Calu3 (cell line): ENCODE data around the gene BMERB1. TPM values are rescaled to one million over a fixed set of nuclear protein-coding genes. Genes with fewer than 3 reads are reported as not detected.
"Not testable (repeated sequence)": the region's sequence is repeated elsewhere in the genome, so short reads cannot be mapped to it uniquely, and the experiment has no call there.

Source experiments
- BruUV-seq: library from RNA; stranded (reverse); fragments of 400-500 nt; replicated peaks from 2 replicates; lab custom pipeline; 2021; lab: Mats Ljungman, UMichigan
- CTCF ChIA-PET: fragments of 300-600 bp; sonication (Branson Sonifier 250); formaldehyde crosslinking; loops from one replicate; lab custom pipeline; 2022; ENCODE audit warnings: antibody characterized with exemption; lab: Charles Lee
- DNase-seq: peaks from one replicate; pipeline ENCODE4 v3.0.0; 2022
- H3K27ac Mint-ChIP-seq: one replicate; pipeline ENCODE4 v1.8.0; 2022; ENCODE audit warnings: mixed read lengths; ENCODE audit not compliant: unreplicated experiment
- H3K27me3 Mint-ChIP-seq: one replicate; pipeline ENCODE4 v1.8.0; 2022; ENCODE audit warnings: mixed read lengths; ENCODE audit not compliant: unreplicated experiment
- H3K36me3 Mint-ChIP-seq: one replicate; pipeline ENCODE4 v1.8.0; 2022; ENCODE audit warnings: mild to moderate bottlenecking, moderate library complexity, mixed read lengths; ENCODE audit not compliant: insufficient read depth, unreplicated experiment
- H3K4me1 Mint-ChIP-seq: one replicate; pipeline ENCODE4 v1.8.0; 2022; ENCODE audit warnings: mild to moderate bottlenecking, low read depth, mixed read lengths; ENCODE audit not compliant: unreplicated experiment
- H3K4me3 Mint-ChIP-seq: one replicate; pipeline ENCODE4 v1.8.0; 2022; ENCODE audit warnings: mild to moderate bottlenecking, low read depth, moderate library complexity, mixed read lengths; ENCODE audit not compliant: unreplicated experiment
- H3K9me3 Mint-ChIP-seq: one replicate; pipeline ENCODE4 v1.8.0; 2022; ENCODE audit warnings: low read depth, mixed read lengths; ENCODE audit not compliant: unreplicated experiment
- CTCF ChIP-seq: fragments of 200-600 bp; IDR thresholded peaks from one replicate; pipeline ENCODE4 v1.8.0; 2022; ENCODE audit warnings: antibody characterized with exemption; ENCODE audit not compliant: unreplicated experiment
- intact Hi-C: fragments of 100-400 bp; cut with micrococcal nuclease; formaldehyde crosslinking; loops from one replicate; pipeline ENCODE4 v1.10.0; 2022; ENCODE audit not compliant: unreplicated experiment
- total RNA-seq: library from RNA; stranded (reverse); gene quantifications from 2 replicates; pipeline ENCODE4 v1.2.3, GENCODE V29; 2022

The BMERB1 gene
- total RNA-seq, 1 experiment from 2014 or later: 3.0 TPM

GRCh38 chr16:15572329-15573001 is 138.1 kb downstream of the BMERB1 start:
- no TSS peak for BruUV-seq
- DNase-seq: no peak
- Mint-ChIP-seq H3K4me1 (peaks cover 25% of the 10 kb centered on the region), H3K36me3 (peaks cover 7% of the 10 kb centered on the region), H3K9me3 (peaks cover 2% of the 10 kb centered on the region), H3K4me3 (no peak overlapping the region), H3K27me3 (no peaks in the 10 kb centered on the region), H3K27ac (peak overlapping the region; percentile 31)
- CTCF ChIA-PET: interaction anchor here (1.0 to 1.2 kb wide), 2 partner anchors 18 to 38 kb away, joined by 3 to 5 read pairs; no protein-coding TSS in a partner anchor
- TF ChIP-seq CTCF: no peak
- intact Hi-C loops: no loop called here

- H3K4me1 Mint-ChIP-seq: peaks cover 25% of the 10 kb centered on the region
- peak overlapping the region; percentile 31 for H3K27ac Mint-ChIP-seq
- no peaks in the 10 kb centered on the region for H3K27me3 Mint-ChIP-seq
- no peak for TF ChIP-seq CTCF
- peaks cover 7% of the 10 kb centered on the region for H3K36me3 Mint-ChIP-seq
- intact Hi-C loops: no loop called here
- CTCF ChIA-PET: interaction anchor here (1.0 to 1.2 kb wide), 2 partner anchors 17 to 39 kb away, joined by 3 to 5 read pairs; no protein-coding TSS in a partner anchor
- H3K9me3 Mint-ChIP-seq: peaks cover 2% of the 10 kb centered on the region
- BruUV-seq: no TSS peak
- no peak overlapping the region for H3K4me3 Mint-ChIP-seq
- DNase-seq: no peak
Observed at GRCh38 chr16:15573274-15573895, 139.0 kb downstream of the BMERB1 start.

- H3K27ac Mint-ChIP-seq, BruUV-seq, H3K27me3 Mint-ChIP-seq, H3K36me3 Mint-ChIP-seq, H3K4me3 Mint-ChIP-seq, H3K9me3 Mint-ChIP-seq, CTCF ChIA-PET, intact Hi-C loops, DNase-seq: not testable (repeated sequence)
- H3K4me1 Mint-ChIP-seq: peaks cover 25% of the 10 kb centered on the region
Observed at GRCh38 chr16:15573896-15574613, 139.7 kb downstream of the BMERB1 start.

- no peak for TF ChIP-seq CTCF
- Mint-ChIP-seq H3K9me3 (peaks cover 2% of the 10 kb centered on the region), H3K36me3 (peaks cover 7% of the 10 kb centered on the region), H3K27ac (no peak overlapping the region), H3K4me3 (no peak overlapping the region), H3K4me1 (peaks cover 25% of the 10 kb centered on the region), H3K27me3 (no peaks in the 10 kb centered on the region)
- CTCF ChIA-PET: no interaction called here
- no TSS peak for BruUV-seq
- no peak for DNase-seq
- intact Hi-C loops: no loop called here
Observed at GRCh38 chr16:15574614-15574948, 140.2 kb downstream of the BMERB1 start.
